ENCODE results near the gene TAS1R1.

The TAS1R1 gene

GRCh38 chr1:6612641-6613360 lies 57.7 kb downstream of the TAS1R1 start:
- peak overlapping the region; percentile 65 for H3K4me3 ChIP-seq (ENCODE audit: low read length)
- no peak for TF ChIP-seq ZNF274 (IDR thresholded peaks at IDR 0.05; ENCODE audit: low read depth, low read length)

DNA sequence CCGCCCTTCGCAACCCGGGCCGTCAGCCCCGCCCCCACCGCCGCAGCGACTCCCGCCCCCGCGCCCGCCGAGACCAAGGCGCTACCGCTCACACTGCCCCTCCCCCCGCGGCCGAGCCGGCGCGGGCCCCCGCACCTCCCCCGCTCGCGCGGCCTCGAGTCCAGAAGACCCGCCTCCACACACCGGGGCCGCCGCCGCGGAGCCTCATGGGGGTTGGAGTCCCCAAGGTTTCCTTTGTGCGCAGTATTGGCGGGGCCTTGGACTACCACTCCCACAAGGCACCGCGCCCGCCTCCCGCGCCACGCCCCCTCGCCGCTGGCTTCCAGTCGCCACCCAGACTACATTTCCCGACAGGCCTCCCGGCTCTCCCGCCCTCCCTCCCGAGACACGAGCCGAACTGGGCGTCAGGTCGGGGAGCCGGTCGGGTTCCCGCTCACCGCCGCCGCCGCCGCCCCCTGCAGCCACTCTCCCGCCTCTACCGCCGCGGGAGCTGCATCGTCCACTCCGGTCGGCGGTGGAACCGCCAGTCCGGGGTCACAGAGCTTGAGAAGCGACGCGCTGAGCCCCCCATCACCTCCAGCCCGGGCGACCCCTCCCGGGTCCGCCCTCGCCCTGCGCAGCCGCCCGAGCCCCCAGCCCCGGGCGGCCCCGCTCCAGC lies 58.4 kb downstream of the TAS1R1 start, which contains the start of gene PHF13:
Gene PHF13, plus strand, starts transcription at position 371 of the 658 bp plus-strand sequence. CDS start 336 bp downstream, outside the sequence.
- no peak for TF ChIP-seq ZNF274 (IDR thresholded peaks at IDR 0.05; ENCODE audit: low read depth, low read length)
- H3K4me3 ChIP-seq (ENCODE audit: low read length): peak within 1 kb of the TSS; percentile 93

GRCh38 chr1:6614019-6614928 lies 59.2 kb downstream of the TAS1R1 start:
- TF ChIP-seq ZNF274 (IDR thresholded peaks at IDR 0.05; ENCODE audit: low read depth, low read length): no peak
- peak overlapping the region; percentile 93 for H3K4me3 ChIP-seq (ENCODE audit: low read length)

DNA sequence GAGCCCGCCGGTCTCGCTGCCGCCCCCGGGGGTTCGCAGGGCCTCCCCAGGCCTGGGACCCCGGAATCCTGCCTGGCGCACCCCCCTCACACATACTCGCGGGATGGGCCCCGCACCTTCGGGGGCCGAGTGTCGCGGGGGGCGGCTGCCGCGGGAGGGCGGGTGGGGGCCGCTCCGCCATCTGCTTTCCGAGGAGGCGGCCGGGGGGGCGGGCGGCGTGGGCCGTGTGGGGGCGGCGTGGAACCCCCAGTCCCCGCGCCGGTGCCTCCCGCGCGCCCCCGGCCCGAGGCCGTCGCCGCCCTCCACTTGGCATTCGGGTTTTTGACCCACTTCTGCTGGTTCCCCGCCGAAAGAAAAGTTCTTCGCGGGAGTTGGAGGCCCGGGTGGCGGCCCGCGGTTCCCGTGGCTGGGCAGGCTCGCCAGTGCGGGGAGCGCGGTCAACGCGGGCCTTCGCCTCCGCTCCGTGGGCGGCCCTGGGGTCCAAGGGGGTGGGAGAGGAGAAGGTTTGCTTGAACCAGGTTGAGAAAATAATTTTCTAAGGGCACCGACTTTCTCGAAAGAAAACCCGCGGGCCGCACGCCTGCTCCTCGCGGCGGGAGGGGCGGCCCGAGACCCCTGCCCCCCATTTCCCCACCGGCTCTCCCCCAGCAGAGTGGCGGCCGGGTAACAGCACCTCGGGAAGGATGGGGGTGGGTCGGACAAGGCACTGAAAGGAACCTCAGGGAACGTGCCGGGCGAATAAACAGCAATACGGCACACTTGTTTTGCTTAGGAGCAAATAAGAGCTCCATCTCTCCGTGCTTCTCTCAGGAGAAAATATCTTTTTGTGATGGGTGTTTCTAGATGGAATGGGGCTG lies 60.0 kb downstream of the TAS1R1 start:
- no peak for TF ChIP-seq ZNF274 (IDR thresholded peaks at IDR 0.05; ENCODE audit: low read depth, low read length)
- peak overlapping the region; percentile 93 for H3K4me3 ChIP-seq (ENCODE audit: low read length)

DNA sequence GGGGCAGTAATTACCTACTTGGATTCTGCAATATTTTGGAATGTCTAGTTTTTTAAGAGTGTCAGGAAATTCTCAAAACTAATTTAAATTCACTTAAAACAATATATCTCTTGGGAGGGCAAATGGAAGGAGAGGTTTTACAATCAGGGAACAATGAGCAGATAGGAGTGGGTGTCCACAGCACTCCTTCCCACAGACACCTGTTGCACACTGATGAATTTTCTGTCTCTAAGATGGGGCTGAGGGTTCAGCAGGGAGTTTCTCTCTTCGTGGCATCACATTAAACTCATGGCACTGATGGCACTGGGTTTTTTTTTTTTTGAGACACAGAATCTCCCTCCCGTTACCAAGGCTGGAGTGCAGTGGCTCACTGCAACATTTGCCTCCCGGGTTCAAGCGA lies 63.9 kb downstream of the TAS1R1 start:
- TF ChIP-seq ZNF274 (IDR thresholded peaks at IDR 0.05; ENCODE audit: low read depth, low read length): no peak
- H3K4me3 ChIP-seq (ENCODE audit: low read length): no peak overlapping the region

DNA sequence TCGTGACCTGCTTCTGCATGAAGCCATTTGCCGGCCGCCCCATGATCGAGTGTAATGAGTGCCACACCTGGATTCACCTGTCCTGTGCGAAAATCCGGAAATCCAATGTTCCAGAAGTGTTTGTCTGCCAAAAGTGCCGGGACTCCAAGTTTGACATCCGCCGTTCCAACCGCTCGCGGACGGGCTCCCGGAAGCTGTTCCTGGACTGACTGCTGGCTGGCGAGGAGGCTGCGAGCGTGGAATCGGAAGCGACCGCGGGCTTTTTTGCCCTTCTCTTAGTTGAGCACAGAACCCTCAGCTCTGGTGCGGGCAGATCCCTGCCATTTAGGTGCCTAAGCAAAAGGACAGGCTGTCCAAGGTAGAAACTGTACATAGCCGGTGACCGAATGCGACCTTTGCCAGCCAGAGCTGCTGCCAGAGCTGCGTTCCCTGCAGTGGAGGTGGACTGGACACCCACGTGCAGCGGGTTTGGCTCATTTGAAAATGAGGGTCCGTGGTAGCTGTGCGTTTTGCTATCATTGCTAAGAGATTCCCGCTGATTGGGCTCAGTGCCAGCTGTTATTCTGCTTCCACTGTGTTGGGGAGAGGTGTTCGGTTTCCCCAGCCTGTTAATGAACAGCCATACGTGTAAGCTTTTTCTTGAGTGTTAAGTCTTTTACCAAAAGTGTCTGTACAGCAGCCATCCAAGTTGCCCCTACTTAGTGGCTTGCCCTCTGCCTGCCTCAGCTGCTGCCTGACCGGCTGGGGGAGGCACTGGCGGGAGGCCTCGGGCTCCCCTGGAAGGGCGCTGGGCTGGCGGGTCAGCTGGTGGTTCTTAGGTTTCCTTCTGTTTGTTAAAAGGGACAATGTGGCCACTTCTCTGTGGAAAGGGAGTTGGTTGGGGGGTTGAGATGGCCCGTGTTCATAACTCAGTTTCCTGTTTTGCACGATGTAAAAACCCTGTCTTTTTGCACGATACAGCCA lies 66.6 kb downstream of the TAS1R1 start:
- H3K4me3 ChIP-seq (ENCODE audit: low read length): no peak overlapping the region
- no peak for TF ChIP-seq ZNF274 (IDR thresholded peaks at IDR 0.05; ENCODE audit: low read depth, low read length)

DNA sequence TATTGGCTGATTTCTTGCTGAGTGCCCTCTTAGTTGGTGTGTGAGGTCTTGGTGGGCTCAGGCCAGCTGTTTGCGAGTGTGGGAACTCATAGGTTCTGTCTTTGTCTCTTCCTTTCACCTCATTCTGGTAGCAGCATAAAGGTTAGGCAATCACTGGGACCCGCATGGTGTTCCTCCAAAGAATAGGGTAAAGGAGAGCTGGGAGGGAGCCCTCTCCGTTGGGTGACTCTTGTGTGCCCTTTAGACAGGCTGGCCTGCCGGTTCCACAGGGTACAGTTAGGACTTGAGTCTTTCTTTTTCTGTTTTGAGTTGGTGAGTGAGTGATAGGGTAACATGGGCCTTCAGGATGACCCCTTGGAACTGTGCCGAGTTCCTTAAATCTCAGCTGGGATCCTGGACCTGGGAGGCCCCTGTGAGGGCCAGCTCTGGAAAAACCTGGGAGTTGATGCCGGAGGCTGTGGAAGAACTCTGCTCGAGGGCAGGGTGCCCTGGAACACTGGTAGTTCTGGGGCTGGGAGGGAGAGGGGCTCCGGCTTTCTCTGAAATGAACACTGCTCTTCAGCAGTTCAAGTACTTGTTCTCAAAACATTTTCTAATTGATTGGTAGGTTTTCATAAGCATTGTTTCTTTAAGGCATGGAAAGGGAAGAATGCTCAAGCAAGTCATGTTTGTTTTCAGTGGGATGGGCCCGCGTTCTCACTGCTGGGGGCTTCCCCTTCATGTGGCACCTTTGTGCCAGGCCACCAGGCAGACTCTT lies 67.5 kb downstream of the TAS1R1 start:
- H3K4me3 ChIP-seq (ENCODE audit: low read length): no peak overlapping the region
- TF ChIP-seq ZNF274 (IDR thresholded peaks at IDR 0.05; ENCODE audit: low read depth, low read length): no peak

GRCh38 chr1:6623269-6623965 lies 68.3 kb downstream of the TAS1R1 start:
- TF ChIP-seq ZNF274 (IDR thresholded peaks at IDR 0.05; ENCODE audit: low read depth, low read length): no peak
- no peak overlapping the region for H3K4me3 ChIP-seq (ENCODE audit: low read length)

DNA sequence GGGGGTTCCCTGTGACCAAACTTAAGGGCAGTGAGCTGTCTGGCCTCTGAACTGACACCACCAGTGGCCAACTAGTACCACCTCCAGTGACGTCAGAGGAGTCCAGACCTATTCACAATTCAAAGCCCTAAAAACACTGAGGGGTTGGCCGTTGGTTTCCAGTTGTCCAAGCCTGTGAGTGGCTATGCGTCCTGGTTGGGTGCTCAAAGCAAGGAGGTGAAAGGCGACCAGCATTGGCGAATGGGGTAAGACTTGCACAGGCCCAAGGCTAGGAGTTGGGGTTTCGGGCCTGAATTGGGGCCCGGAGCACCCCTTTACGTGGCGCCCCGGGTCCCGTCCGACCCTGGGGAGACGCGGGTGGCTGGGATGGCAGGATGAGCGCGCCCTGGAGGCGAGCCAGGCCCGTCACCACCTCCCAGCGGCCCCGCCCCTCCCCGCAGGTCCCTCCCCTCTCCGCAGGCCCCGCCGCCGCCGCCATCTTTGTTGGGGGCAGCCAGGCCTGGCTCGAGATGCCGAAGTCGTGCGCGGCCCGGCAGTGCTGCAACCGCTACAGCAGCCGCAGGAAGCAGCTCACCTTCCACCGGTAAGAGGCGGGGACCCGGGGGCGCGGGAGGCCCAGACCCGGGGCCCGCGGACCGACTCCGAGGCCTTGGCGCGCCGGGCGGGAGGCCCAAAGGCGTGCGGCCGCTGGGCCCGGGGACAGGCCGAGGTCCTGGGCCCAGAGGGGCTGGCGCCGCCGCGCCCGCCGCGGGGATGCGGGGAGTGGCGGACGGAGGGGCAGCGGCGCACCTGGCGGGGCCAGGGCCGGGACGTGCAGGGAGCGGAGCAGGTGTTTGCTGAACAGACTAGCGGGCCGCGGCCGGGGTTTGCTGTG lies 69.8 kb downstream of the TAS1R1 start, which contains the start of gene THAP3:
Gene THAP3, plus strand, starts transcription at position 159 of the 874 bp plus-strand sequence. Its CDS starts 351 bp downstream, at position 510.
- H3K4me3 ChIP-seq (ENCODE audit: low read length): peak within 1 kb of the TSS; percentile 78
- TF ChIP-seq ZNF274 (IDR thresholded peaks at IDR 0.05; ENCODE audit: low read depth, low read length): no peak

- TF ChIP-seq ZNF274 (IDR thresholded peaks at IDR 0.05; ENCODE audit: low read depth, low read length): no peak
- H3K4me3 ChIP-seq (ENCODE audit: low read length): peak overlapping the region; percentile 78
Measured at GRCh38 chr1:6625584-6626149, 70.6 kb downstream of the TAS1R1 start.

Measured in GM08714 (cell line).